GM21576 (cell line): ENCODE data around the gene DYRK2.
A peak's percentile ranks its signal among the peaks of the same experiment; 100 is the strongest.

Experiments
- ATAC-seq: cut with Tn5 transposase; IDR thresholded peaks from one replicate; pipeline ENCODE4 v1.9.1; 2021; ENCODE audit warnings: mild to moderate bottlenecking, moderate library complexity; ENCODE audit not compliant: unreplicated experiment

DYRK2 gene

GRCh38 chr12:67645126-67645525, 3.4 kb upstream of the DYRK2 start:
- ATAC-seq = no peak

- ATAC-seq = no peak
These were observed 2.9 kb upstream of the DYRK2 start for GRCh38 chr12:67645601-67646000.

- ATAC-seq = no peak
These were observed 1.8 kb upstream of the DYRK2 start for GRCh38 chr12:67646775-67647174.

GRCh38 chr12:67647181-67647798, 1.3 kb upstream of the DYRK2 start:
- ATAC-seq = no peak

GRCh38 chr12:67647799-67648520, 585 bp upstream of the DYRK2 start:
- peak; percentile 23 for ATAC-seq

- peak; percentile 22 for ATAC-seq
These were observed 670 bp downstream of the DYRK2 start for GRCh38 chr12:67649261-67649569.

- ATAC-seq = peak; percentile 13
These were observed 1.2 kb downstream of the DYRK2 start for GRCh38 chr12:67649570-67650387.

GRCh38 chr12:67650388-67651131, 2.0 kb downstream of the DYRK2 start:
- ATAC-seq = no peak

GRCh38 chr12:67651132-67651695, 2.7 kb downstream of the DYRK2 start:
- ATAC-seq = no peak

GRCh38 chr12:67655829-67656228, 7.3 kb downstream of the DYRK2 start:
- no peak for ATAC-seq

- ATAC-seq = no peak
These were observed 7.7 kb downstream of the DYRK2 start for GRCh38 chr12:67656251-67656650.

- no peak for ATAC-seq
These were observed 9.9 kb downstream of the DYRK2 start for GRCh38 chr12:67658486-67658885.

- ATAC-seq = no peak
These were observed 10.7 kb downstream of the DYRK2 start for GRCh38 chr12:67659292-67659691.

GRCh38 chr12:67661311-67662021, 12.9 kb downstream of the DYRK2 start:
- ATAC-seq = no peak

GRCh38 chr12:67662910-67663538, 14.5 kb downstream of the DYRK2 start:
- no peak for ATAC-seq

- no peak for ATAC-seq
These were observed 15.6 kb downstream of the DYRK2 start for GRCh38 chr12:67664171-67664570.

- no peak for ATAC-seq
These were observed 17.1 kb downstream of the DYRK2 start for GRCh38 chr12:67665679-67666078.

GRCh38 chr12:67666605-67667004, 18.1 kb downstream of the DYRK2 start:
- ATAC-seq = no peak

GRCh38 chr12:67667276-67668073, 18.9 kb downstream of the DYRK2 start:
- ATAC-seq = no peak
